ENCODE measurements around the gene ADAMTSL4. TPM values are rescaled to one million over a fixed set of nuclear protein-coding genes. Genes with fewer than 3 reads are reported as not detected.

ADAMTSL4 gene
- total and polyA plus RNA-seq, 4 donors: 23.2 to 104 (median 48.0) TPM

GRCh38 chr1:150577557-150578271 is 28.5 kb downstream of the ADAMTSL4 start:
- peak in 2 of 3 donors; percentile 77 to 80 for DNase-seq
- 2 to 6% methylated on average over 11 of the region's 11 CpGs for WGBS, 2 donors

GRCh38 chr1:150578272-150579109 is 29.3 kb downstream of the ADAMTSL4 start:
- Histone ChIP-seq H3K36me3 (ENCODE audit: control insufficient read depth in 4 of 4, insufficient read depth in 4 of 4, low read length in 4 of 4) (peaks cover 15 to 50% (median 27%) of the 10 kb centered on the region in 4 donors), H3K4me1 (ENCODE audit: control insufficient read depth in 5 of 5, insufficient read depth in 5 of 5, low read length in 5 of 5) (peaks cover under 1 to 37% (median 14%) of the 10 kb centered on the region in 5 donors), H3K27ac (ENCODE audit: low read depth in 1 of 2, low read length in 1 of 2) (peak overlapping the region; percentile 99), H3K4me3 (peak overlapping the region; percentile 98), H3K9me3 (ENCODE audit: control insufficient read depth in 4 of 4, insufficient read depth in 3 of 4, low read length in 3 of 4) (no peaks in the 10 kb centered on the region), H3K9ac (ENCODE audit: insufficient read depth in 1 of 2, low read length in 2 of 2) (peak overlapping the region; percentile 97 to 98), H3K27me3 (ENCODE audit: control insufficient read depth in 3 of 3, insufficient read depth in 3 of 3, low read length in 2 of 3) (no peaks in the 10 kb centered on the region)
- TF ChIP-seq CTCF (IDR thresholded peaks at IDR 0.05; ENCODE audit: control extremely low read depth, extremely low read depth): no peak
- peak; percentile 38 for ATAC-seq (ENCODE audit: insufficient read depth, low FRiP score)
- DNase-seq: peak; percentile 74 to 91 (median 88)
- 0% methylated on average over 50 of the region's 50 CpGs for WGBS, 2 donors

More at GRCh38 chr1:150577557-150578271, 28.5 kb downstream of the ADAMTSL4 start:
- ATAC-seq (ENCODE audit: insufficient read depth, low FRiP score): no peak
- no peak for TF ChIP-seq CTCF (IDR thresholded peaks at IDR 0.05; ENCODE audit: control extremely low read depth, extremely low read depth)
- Histone ChIP-seq H3K27ac (ENCODE audit: low read depth in 1 of 2, low read length in 1 of 2) (peak overlapping the region; percentile 99), H3K9ac (ENCODE audit: insufficient read depth in 1 of 2, low read length in 2 of 2) (peak overlapping the region; percentile 97 to 98), H3K36me3 (ENCODE audit: control insufficient read depth in 4 of 4, insufficient read depth in 4 of 4, low read length in 4 of 4) (peaks cover 20 to 56% (median 33%) of the 10 kb centered on the region in 4 donors), H3K9me3 (ENCODE audit: control insufficient read depth in 4 of 4, insufficient read depth in 3 of 4, low read length in 3 of 4) (no peaks in the 10 kb centered on the region), H3K4me1 (ENCODE audit: control insufficient read depth in 5 of 5, insufficient read depth in 5 of 5, low read length in 5 of 5) (peaks cover 2 to 37% (median 14%) of the 10 kb centered on the region in 5 donors), H3K4me3 (peak overlapping the region; percentile 98), H3K27me3 (ENCODE audit: control insufficient read depth in 3 of 3, insufficient read depth in 3 of 3, low read length in 2 of 3) (no peaks in the 10 kb centered on the region)

- Histone ChIP-seq H3K36me3 (ENCODE audit: control insufficient read depth in 4 of 4, insufficient read depth in 4 of 4, low read length in 4 of 4) (peaks cover 11 to 47% (median 23%) of the 10 kb centered on the region in 4 donors), H3K27ac (ENCODE audit: low read depth in 1 of 2, low read length in 1 of 2) (peak within 1 kb of the TSS; percentile 99), H3K9me3 (ENCODE audit: control insufficient read depth in 4 of 4, insufficient read depth in 3 of 4, low read length in 3 of 4) (no peaks in the 10 kb centered on the region), H3K4me1 (ENCODE audit: control insufficient read depth in 5 of 5, insufficient read depth in 5 of 5, low read length in 5 of 5) (peaks cover 0 to 36% (median 14%) of the 10 kb centered on the region in 5 donors), H3K9ac (ENCODE audit: insufficient read depth in 1 of 2, low read length in 2 of 2) (peak within 1 kb of the TSS; percentile 97 to 98), H3K4me3 (peak within 1 kb of the TSS; percentile 98), H3K27me3 (ENCODE audit: control insufficient read depth in 3 of 3, insufficient read depth in 3 of 3, low read length in 2 of 3) (no peaks in the 10 kb centered on the region)
- WGBS, 2 donors: 1% methylated on average over 68 to 94 of the region's 94 CpGs
- peak; percentile 98 for DNase-seq
- peak; percentile 95 for ATAC-seq (ENCODE audit: insufficient read depth, low FRiP score)
- no peak for TF ChIP-seq CTCF (IDR thresholded peaks at IDR 0.05; ENCODE audit: control extremely low read depth, extremely low read depth)
Observed at GRCh38 chr1:150579110-150579944, 30.1 kb downstream of the ADAMTSL4 start, which contains the start of gene MCL1. Gene MCL1 (minus strand): TSS chr1:150579610. CDS start chr1:150579530, 80 bp downstream.
